GM23338 (cell line): ENCODE data around the gene ZFAND6.

ENCODE experiments used
- CTCF ChIP-seq, 2 experiments: fragments of 200-600 bp in 1 of 2; sonication (generic) in 1 of 2; conservative IDR thresholded peaks; 2 replicates each; pipeline versions ENCODE4 v1.5.1 to v1.6.1; 2016 to 2017; ENCODE audit warnings: antibody characterized with exemption in 2 of 2, low read depth in 2 of 2, mild to moderate bottlenecking in 2 of 2, moderate library complexity in 1 of 2
- ETS1 ChIP-seq: IDR thresholded peaks from 2 replicates; pipeline ENCODE4 v1.6.1; 2016; ENCODE audit warnings: antibody characterized with exemption
- EZH2phosphoT487 ChIP-seq: fragments of 200-600 bp; sonication (generic); IDR thresholded peaks from one replicate; pipeline ENCODE4 v1.8.1; 2018; ENCODE audit warnings: antibody characterized with exemption; ENCODE audit not compliant: unreplicated experiment

DNA sequence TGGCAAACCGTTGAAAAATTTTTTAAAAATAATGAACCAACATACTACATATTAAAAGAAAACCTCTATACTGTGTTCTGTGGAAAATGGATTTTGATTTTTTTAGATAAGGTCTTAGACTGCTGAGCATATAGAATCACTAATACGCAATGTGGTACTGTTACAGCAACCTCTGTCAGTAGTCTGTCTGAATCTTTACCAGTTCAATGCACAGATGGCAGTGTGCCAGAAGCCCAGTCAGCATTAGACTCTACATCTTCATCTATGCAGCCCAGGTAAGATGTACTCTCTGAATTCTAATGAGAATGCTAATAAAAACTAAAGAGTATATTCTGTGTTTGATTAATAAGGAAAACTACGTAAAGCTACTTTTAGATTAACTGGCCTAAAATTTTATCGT is 62.1 kb downstream of the ZFAND6 start:
- no peak for TF ChIP-seq CTCF (conservative IDR thresholded peaks at IDR 0.05; ENCODE audit: low read depth in 2 of 2)
- TF ChIP-seq ETS1, result no peak
- TF ChIP-seq EZH2phosphoT487, result no peak
